Stimulated activated CD4-positive, alpha-beta T cell treated with anti-CD3 and anti-CD28 coated beads, Interleukin-12 subunit alpha, Interleukin-12 subunit beta, amount 100 ng/mL, for 48 hours (primary cell): ENCODE results near the gene TTC7B.

ENCODE experiments used
- DNase-seq, 3 donors: peaks; one replicate each; pipeline ENCODE4 v3.0.0-alpha.2; 2020; ENCODE audit warnings: low read depth in 2 of 3, low spot score in 1 of 3

TTC7B gene

DNA sequence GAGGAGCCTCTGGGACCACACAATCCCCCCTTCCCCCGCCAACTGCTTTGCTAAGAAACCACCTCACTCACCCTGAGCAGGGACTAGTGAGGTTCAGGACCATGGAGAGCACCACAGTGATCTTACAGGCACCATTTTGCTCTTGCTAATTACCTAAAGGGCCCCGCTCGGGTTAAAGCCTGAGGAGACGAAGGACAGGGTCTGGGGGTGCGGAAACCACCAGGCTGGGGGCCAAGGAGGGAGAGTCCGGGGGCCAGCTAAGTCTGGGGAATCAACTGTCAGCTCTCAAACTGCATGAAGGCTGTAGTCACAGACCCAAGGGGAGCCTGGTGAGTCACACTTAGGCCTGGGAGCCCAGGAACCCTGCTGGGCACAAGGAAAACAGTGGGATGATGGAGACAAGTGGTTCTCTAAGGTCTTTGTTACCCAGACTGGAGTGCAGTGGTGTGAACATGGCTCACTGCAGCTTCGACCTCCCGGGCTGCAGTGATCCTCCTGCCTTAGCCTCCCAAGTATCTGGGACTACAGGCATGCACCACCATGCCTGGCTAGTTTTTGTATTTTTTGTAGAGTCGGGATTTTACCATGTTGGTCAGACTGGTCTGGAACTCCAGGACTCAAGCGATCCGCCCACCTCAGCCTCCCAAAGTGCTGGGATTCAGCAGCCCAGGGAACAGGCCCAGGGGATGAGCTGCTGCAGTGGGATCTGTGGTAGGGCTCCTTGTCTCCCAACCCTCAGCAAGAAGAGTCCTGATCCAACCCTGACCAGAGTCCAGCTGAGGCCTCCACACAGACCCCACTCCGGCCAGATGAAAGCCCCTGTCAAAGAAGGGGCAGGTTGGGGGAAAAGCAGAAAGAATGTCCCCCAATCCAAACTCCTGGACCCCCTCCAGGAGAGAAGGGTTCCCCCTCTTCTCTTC, 320.6 kb downstream of the TTC7B start:
- peak in 2 of 3 donors; percentile 19 to 34 for DNase-seq

DNA sequence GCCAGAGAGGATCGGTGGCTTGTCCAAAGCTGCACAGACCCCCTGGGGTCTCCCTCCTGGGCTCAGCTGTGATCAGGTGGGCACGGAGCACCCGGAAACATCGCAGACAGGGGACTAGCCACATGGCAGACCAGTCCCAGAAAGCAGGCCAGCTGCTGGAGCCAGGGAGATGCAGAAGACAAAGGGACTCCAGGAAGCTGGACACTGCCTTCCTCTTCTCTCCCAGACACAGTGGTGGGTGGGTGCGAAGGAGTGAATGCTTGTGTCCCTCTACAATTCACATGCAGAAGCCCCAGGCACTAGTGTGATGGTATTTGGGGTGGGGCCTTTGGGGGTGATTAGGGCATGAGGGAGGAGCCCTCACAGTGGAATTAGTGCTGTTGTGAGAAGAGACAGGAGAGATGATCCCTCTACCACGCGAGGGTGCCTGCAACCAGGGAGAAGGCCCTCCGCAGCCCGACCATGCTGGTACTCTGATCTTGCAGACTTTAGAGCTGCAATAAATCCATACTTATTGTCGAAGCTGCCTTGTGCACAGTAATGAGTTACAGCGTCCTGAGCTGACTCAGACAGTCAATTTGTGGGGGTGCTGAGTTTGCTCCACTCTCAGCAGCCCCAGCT, 324.2 kb downstream of the TTC7B start:
- DNase-seq, result no peak

DNA sequence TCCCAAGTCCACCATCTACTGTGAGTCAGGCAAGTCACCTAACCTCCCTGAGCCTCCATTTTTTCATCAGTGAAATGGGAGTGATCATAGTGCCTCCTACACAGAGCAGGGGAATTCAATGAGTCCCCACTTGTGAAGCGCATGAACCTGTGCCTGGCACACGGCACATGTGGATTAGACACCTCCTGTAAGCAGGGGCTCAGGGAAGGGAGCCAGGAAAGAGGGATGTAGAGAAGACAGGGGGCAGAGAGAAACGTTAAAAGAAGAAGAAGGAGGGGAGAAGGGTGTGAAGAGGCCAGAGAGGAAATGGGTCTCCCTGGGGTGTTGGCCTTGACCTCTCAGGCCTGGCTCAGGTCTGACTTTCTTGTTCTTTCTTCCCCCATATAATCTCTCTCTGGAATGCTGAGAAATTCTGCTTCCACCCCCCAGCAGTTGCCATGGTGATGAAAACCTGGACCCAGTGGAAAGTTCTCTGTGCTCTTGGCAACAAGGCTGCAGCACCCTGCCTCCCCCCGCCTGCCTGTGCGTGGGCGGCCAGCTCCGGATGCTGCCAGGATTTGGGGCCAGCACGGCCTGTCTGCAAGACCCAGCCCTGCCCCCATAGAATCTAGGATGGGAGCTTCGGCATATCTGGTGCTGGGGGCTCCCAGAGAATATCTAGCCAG, 324.9 kb downstream of the TTC7B start:
- DNase-seq, result no peak

DNA sequence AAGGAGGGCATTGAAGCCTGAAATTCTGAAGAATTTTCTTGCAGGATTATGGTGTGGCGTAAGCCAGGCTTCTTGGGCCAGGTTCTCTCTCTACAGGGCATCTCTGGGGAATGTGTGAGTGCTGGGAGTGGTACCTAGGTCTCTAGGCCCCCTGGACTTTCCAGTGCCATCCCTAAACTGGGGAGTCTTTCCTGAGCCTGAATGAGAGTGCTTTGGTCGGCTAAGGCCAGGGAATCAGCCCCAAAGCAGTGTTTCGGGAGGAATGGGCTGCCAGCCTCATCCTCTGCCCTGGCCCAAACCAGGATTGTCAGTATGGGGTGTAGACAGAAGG, 325.5 kb downstream of the TTC7B start:
- DNase-seq, result no peak

DNA sequence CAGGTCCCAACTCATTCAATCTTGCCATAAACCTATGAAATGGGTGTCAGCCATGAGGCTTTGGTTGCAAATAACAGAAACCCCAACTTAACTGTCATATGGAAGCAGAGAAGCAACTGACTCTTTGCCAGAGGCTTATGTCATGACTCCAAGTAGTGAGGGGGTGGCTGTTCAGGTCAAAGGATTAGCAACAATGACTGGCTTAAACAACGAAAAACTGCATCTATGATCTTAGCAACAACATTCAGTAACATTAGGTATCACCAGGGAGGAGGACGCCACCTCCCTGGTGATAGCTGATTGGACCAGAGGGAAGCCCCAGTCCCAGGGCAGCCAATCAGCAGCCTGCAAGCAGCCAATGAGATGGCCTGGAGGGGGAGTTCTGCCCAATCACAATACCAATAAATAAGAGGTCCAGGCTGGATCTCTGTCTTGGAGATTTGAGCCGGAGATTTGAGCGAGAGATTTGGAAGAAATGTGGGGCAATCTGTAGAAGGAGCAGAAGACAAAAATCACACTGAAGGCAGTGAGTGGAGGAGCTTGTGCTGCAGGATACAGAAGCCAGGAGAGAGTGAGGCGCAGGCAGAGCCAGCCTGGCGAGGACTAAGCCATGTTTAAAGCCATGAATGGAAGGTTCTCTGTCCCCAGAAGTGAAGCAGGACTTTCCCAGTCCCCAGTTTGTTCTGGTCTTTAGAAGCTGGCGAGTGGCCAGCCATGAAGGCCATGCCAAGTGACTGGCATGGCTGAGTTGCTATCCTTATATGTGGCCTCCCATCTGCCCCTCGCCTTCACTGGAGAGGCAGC, 326.1 kb downstream of the TTC7B start:
- DNase-seq, result no peak

- no peak for DNase-seq
Measured at GRCh38 chr14:90489306-90489705, 326.9 kb downstream of the TTC7B start.

DNA sequence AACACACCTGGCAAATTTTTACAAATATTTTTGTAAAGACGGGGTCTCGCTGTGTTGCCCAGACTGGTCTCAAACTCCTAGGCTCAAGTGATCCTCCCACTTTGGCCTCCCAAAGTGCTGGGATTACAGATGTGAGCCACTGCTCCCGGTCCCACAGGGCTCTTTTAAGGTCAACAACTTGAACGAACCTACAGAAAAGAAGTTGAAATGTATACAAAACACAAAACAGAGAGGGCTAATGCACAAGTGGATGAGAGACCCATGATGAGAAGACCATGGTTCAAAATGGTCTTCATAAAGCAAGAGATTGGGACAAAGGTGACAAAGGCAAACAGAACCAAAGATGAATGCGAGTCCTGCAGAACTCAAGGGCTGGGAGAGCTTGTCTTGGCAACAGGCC, 328.0 kb downstream of the TTC7B start:
- DNase-seq, result no peak

GRCh38 chr14:90487462-90487861, 328.8 kb downstream of the TTC7B start:
- no peak for DNase-seq

DNA sequence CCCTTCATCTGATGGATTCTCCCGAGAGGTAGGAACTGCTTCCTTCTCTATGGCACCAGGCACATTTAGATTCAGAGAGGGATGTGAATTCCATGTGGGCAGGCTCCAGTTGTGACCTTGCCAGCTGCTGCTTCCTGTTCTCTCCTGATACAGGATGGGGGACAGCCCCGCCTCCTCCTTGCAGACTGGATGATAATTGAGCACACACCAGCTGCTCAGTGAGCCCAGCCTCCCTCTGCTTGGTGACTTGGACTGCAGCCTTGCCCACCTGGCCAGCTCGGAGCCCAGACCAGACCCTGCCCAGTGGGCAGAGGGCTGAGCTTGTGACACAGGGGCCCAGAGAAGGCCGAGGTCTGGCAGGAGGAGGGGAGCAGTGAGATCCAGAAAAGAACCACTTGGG, 329.2 kb downstream of the TTC7B start:
- no peak for DNase-seq

GRCh38 chr14:90484291-90484690, 331.9 kb downstream of the TTC7B start:
- DNase-seq, result no peak

DNA sequence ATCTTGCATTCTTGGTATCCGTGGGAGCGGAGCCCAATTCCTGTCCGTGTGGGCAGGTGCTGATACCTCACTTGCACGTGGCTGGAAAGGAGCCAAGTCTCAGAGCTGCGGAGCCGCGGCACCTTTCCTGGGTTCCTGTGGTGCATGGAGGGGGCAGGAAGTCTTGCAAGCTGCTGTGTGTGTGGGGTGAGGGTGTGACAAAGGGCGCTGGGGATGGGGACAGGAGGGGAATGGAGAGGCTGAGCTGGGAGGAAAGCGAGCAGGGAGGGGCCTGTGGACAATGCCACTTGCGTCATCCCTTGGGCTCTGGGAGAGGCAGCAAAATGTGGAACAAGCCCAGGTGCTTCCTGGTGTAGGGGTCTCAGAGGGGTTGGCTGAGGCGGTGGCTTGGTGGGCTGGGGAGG, 332.7 kb downstream of the TTC7B start:
- no peak for DNase-seq

GRCh38 chr14:90483117-90483516, 333.1 kb downstream of the TTC7B start:
- DNase-seq, result no peak

GRCh38 chr14:90475298-90475697, 340.9 kb downstream of the TTC7B start:
- no peak for DNase-seq
